ENCODE measurements around the gene ABL1.
"Not testable (repeated sequence)": the region's sequence is repeated elsewhere in the genome, so short reads cannot be mapped to it uniquely, and the experiment has no call there.

ABL1 gene

GRCh38 chr9:130904070-130905044 is 69.3 kb downstream of the ABL1 start:
- no peak for DNase-seq (ENCODE audit: low read depth)

GRCh38 chr9:130905125-130905901 is 70.3 kb downstream of the ABL1 start:
- no peak for DNase-seq (ENCODE audit: low read depth)

- no peak for DNase-seq (ENCODE audit: low read depth)
Observed at GRCh38 chr9:130905902-130906734, 71.1 kb downstream of the ABL1 start.

- DNase-seq (ENCODE audit: low read depth) = no peak
Observed at GRCh38 chr9:130906735-130907416, 71.8 kb downstream of the ABL1 start.

- no peak for DNase-seq (ENCODE audit: low read depth)
Observed at GRCh38 chr9:130908146-130908877, 73.3 kb downstream of the ABL1 start.

GRCh38 chr9:130908878-130909355 is 73.9 kb downstream of the ABL1 start:
- DNase-seq (ENCODE audit: low read depth) = no peak

- not testable (repeated sequence) for DNase-seq (ENCODE audit: low read depth)
Observed at GRCh38 chr9:130910041-130910440, 75.0 kb downstream of the ABL1 start.

GRCh38 chr9:130910670-130911069 is 75.6 kb downstream of the ABL1 start:
- not testable (repeated sequence) for DNase-seq (ENCODE audit: low read depth)

GRCh38 chr9:130911254-130912049 is 76.4 kb downstream of the ABL1 start:
- no peak for DNase-seq (ENCODE audit: low read depth)

- no peak for DNase-seq (ENCODE audit: low read depth)
Observed at GRCh38 chr9:130912932-130913598, 78.0 kb downstream of the ABL1 start.

- no peak for DNase-seq (ENCODE audit: low read depth)
Observed at GRCh38 chr9:130913599-130914416, 78.8 kb downstream of the ABL1 start.

GRCh38 chr9:130914417-130915095 is 79.5 kb downstream of the ABL1 start:
- DNase-seq (ENCODE audit: low read depth) = no peak

GRCh38 chr9:130915096-130915447 is 80.0 kb downstream of the ABL1 start:
- DNase-seq (ENCODE audit: low read depth) = no peak

GRCh38 chr9:130917168-130917960 is 82.3 kb downstream of the ABL1 start:
- DNase-seq (ENCODE audit: low read depth) = no peak

GRCh38 chr9:130918101-130918825 is 83.2 kb downstream of the ABL1 start:
- no peak for DNase-seq (ENCODE audit: low read depth)

- DNase-seq (ENCODE audit: low read depth) = no peak
Observed at GRCh38 chr9:130918826-130919558, 83.9 kb downstream of the ABL1 start.

Measured in non-pigmented ciliary epithelial cell (primary cell).